H1 (cell line): ENCODE results near the gene GALNTL6. TPM values are rescaled to one million over a fixed set of nuclear protein-coding genes. Genes with fewer than 3 reads are reported as not detected.

Source experiments
- BCL11A ChIP-seq, 2 experiments: IDR thresholded peaks; one replicate each; pipeline ENCODE4 v1.6.1; 2011; ENCODE audit warnings: low read depth in 2 of 2, low read length in 2 of 2, mild to moderate bottlenecking in 2 of 2
- BRCA1 ChIP-seq: IDR thresholded peaks from 2 replicates; pipeline ENCODE4 v1.6.1; 2012; ENCODE audit warnings: low read depth, low read length, improper control_type of control experiment
- CBX5 ChIP-seq: fragments of 300-800, 300-1000 bp; sonication (generic); IDR thresholded peaks from 2 replicates; pipeline ENCODE4 v1.7.1; 2016; ENCODE audit warnings: antibody characterized with exemption, low read length, low read depth
- CEBPB ChIP-seq: IDR thresholded peaks from 2 replicates; pipeline ENCODE4 v1.6.1; 2012; ENCODE audit warnings: low read depth, low read length
- RNF2 ChIP-seq: fragments of 200-900, 300-1000 bp; sonication (generic); IDR thresholded peaks from 2 replicates; pipeline ENCODE4 v1.7.1; 2016; ENCODE audit warnings: borderline replicate concordance, low read depth, mild to moderate bottlenecking, antibody characterized with exemption, low read length; ENCODE audit not compliant: poor library complexity, severe bottlenecking; ENCODE audit errors: missing control alignments
- SP4 ChIP-seq: IDR thresholded peaks from 2 replicates; pipeline ENCODE4 v1.6.1; 2012; ENCODE audit warnings: low read length, inconsistent platforms
- YY1 ChIP-seq: IDR thresholded peaks from 2 replicates; pipeline ENCODE4 v1.6.1; 2011; ENCODE audit warnings: low read depth, mild to moderate bottlenecking, low read length
- polyA plus RNA-seq, 7 experiments: library from polyadenylated mRNA; depleted of rRNA in 3 of 7; stranded (reverse) in 5 of 7; unstranded in 2 of 7; fragments of >200 nt in 5 of 7; fragments of 200-250 nt in 2 of 7; gene quantifications; 1 replicate in 5 of 7; 2 replicates in 1 of 7; 4 replicates in 1 of 7; pipeline versions ENCODE4 v1.2.1 to v1.2.3, GENCODE V29; 2011 to 2013; ENCODE audit warnings: missing spikeins in 2 of 7, mixed read lengths in 2 of 7
- total RNA-seq: library from RNA; stranded (reverse); fragmentation: NEBNext Ultra II Directional; extraction: Animal tissue kit (Norgen Biotek cat#: 25700); gene quantifications from 2 replicates; pipeline ENCODE4 v1.2.1, GENCODE V29; 2021
- TF ChIP-seq, protein P1 (sequence below): fragments of 300-600 bp; sonication (generic); IDR thresholded peaks from 2 replicates; pipeline ENCODE4 v1.7.1; 2012; ENCODE audit warnings: low read length, moderate library complexity, mild to moderate bottlenecking, inconsistent platforms; ENCODE audit not compliant: insufficient replicate concordance
- TF ChIP-seq, protein P2 (sequence below), 3 experiments: IDR thresholded peaks; 1 replicate in 2 of 3; 2 replicates in 1 of 3; pipeline versions ENCODE4 v1.5.1 to v1.6.1; 2011; ENCODE audit warnings: low read length in 3 of 3, mild to moderate bottlenecking in 3 of 3, inconsistent platforms in 2 of 3, low read depth in 1 of 3, moderate library complexity in 1 of 3; ENCODE audit not compliant: insufficient read depth in 1 of 3; ENCODE audit errors: control extremely low read depth in 1 of 3

The GALNTL6 gene
- total and polyA plus RNA-seq, 2 of the 8 experiments (the other 6 are each of a cell fraction or from before 2014, with no cell fraction given), result 0.03 to 0.32 TPM

DNA sequence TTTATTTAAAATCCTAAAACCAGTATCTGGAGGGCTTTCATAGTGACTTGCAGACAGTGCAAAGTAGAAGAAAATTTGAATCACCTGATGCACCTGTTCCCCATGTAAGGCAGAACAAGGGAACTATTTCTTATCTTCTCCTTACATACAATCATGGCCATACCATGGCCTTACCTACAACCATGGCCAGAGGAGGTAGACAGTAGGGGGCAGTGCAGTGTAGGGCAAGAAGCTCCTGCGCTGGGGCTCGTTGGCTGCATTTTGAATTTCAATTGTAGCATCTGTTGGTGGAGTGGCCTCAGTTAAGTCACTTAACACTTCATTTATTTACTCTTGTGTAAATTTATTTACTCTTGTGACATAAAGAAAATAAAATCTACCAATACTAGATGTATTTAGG is 33.0 kb downstream of the GALNTL6 start (continued):
- TF ChIP-seq, protein P1, sequence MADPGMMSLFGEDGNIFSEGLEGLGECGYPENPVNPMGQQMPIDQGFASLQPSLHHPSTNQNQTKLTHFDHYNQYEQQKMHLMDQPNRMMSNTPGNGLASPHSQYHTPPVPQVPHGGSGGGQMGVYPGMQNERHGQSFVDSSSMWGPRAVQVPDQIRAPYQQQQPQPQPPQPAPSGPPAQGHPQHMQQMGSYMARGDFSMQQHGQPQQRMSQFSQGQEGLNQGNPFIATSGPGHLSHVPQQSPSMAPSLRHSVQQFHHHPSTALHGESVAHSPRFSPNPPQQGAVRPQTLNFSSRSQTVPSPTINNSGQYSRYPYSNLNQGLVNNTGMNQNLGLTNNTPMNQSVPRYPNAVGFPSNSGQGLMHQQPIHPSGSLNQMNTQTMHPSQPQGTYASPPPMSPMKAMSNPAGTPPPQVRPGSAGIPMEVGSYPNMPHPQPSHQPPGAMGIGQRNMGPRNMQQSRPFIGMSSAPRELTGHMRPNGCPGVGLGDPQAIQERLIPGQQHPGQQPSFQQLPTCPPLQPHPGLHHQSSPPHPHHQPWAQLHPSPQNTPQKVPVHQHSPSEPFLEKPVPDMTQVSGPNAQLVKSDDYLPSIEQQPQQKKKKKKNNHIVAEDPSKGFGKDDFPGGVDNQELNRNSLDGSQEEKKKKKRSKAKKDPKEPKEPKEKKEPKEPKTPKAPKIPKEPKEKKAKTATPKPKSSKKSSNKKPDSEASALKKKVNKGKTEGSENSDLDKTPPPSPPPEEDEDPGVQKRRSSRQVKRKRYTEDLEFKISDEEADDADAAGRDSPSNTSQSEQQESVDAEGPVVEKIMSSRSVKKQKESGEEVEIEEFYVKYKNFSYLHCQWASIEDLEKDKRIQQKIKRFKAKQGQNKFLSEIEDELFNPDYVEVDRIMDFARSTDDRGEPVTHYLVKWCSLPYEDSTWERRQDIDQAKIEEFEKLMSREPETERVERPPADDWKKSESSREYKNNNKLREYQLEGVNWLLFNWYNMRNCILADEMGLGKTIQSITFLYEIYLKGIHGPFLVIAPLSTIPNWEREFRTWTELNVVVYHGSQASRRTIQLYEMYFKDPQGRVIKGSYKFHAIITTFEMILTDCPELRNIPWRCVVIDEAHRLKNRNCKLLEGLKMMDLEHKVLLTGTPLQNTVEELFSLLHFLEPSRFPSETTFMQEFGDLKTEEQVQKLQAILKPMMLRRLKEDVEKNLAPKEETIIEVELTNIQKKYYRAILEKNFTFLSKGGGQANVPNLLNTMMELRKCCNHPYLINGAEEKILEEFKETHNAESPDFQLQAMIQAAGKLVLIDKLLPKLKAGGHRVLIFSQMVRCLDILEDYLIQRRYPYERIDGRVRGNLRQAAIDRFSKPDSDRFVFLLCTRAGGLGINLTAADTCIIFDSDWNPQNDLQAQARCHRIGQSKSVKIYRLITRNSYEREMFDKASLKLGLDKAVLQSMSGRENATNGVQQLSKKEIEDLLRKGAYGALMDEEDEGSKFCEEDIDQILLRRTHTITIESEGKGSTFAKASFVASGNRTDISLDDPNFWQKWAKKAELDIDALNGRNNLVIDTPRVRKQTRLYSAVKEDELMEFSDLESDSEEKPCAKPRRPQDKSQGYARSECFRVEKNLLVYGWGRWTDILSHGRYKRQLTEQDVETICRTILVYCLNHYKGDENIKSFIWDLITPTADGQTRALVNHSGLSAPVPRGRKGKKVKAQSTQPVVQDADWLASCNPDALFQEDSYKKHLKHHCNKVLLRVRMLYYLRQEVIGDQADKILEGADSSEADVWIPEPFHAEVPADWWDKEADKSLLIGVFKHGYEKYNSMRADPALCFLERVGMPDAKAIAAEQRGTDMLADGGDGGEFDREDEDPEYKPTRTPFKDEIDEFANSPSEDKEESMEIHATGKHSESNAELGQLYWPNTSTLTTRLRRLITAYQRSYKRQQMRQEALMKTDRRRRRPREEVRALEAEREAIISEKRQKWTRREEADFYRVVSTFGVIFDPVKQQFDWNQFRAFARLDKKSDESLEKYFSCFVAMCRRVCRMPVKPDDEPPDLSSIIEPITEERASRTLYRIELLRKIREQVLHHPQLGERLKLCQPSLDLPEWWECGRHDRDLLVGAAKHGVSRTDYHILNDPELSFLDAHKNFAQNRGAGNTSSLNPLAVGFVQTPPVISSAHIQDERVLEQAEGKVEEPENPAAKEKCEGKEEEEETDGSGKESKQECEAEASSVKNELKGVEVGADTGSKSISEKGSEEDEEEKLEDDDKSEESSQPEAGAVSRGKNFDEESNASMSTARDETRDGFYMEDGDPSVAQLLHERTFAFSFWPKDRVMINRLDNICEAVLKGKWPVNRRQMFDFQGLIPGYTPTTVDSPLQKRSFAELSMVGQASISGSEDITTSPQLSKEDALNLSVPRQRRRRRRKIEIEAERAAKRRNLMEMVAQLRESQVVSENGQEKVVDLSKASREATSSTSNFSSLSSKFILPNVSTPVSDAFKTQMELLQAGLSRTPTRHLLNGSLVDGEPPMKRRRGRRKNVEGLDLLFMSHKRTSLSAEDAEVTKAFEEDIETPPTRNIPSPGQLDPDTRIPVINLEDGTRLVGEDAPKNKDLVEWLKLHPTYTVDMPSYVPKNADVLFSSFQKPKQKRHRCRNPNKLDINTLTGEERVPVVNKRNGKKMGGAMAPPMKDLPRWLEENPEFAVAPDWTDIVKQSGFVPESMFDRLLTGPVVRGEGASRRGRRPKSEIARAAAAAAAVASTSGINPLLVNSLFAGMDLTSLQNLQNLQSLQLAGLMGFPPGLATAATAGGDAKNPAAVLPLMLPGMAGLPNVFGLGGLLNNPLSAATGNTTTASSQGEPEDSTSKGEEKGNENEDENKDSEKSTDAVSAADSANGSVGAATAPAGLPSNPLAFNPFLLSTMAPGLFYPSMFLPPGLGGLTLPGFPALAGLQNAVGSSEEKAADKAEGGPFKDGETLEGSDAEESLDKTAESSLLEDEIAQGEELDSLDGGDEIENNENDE, result no peak
- TF ChIP-seq CEBPB (no peak), SP4 (no peak), CBX5 (no peak), BCL11A (IDR thresholded peaks at IDR 0.05; ENCODE audit: low read depth in 2 of 2, low read length in 2 of 2) (no peak), RNF2 (no peak), BRCA1 (no peak), YY1 (peak; percentile 70; the same call in 1 of the 2 replicates)
- TF ChIP-seq, protein P2, sequence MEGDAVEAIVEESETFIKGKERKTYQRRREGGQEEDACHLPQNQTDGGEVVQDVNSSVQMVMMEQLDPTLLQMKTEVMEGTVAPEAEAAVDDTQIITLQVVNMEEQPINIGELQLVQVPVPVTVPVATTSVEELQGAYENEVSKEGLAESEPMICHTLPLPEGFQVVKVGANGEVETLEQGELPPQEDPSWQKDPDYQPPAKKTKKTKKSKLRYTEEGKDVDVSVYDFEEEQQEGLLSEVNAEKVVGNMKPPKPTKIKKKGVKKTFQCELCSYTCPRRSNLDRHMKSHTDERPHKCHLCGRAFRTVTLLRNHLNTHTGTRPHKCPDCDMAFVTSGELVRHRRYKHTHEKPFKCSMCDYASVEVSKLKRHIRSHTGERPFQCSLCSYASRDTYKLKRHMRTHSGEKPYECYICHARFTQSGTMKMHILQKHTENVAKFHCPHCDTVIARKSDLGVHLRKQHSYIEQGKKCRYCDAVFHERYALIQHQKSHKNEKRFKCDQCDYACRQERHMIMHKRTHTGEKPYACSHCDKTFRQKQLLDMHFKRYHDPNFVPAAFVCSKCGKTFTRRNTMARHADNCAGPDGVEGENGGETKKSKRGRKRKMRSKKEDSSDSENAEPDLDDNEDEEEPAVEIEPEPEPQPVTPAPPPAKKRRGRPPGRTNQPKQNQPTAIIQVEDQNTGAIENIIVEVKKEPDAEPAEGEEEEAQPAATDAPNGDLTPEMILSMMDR (IDR thresholded peaks at IDR 0.05; ENCODE audit: control extremely low read depth in 1 of 3, insufficient read depth in 1 of 3, low read depth in 1 of 3, low read length in 3 of 3), result peak; percentile 71 to 91 (median 90)
